HG02981 (cell line): ENCODE results near the gene TRIM24.

Experiments
- ATAC-seq: cut with Tn5 transposase; IDR thresholded peaks from one replicate; pipeline ENCODE4 v1.9.1; 2021; ENCODE audit warnings: mild to moderate bottlenecking, moderate library complexity; ENCODE audit not compliant: unreplicated experiment

TRIM24 gene

GRCh38 chr7:138613630-138614029 lies 153.6 kb downstream of the TRIM24 start:
- ATAC-seq, result no peak

GRCh38 chr7:138616085-138616484 lies 156.0 kb downstream of the TRIM24 start:
- ATAC-seq, result no peak

- ATAC-seq, result no peak
Observed at GRCh38 chr7:138618506-138618905, 158.4 kb downstream of the TRIM24 start.

GRCh38 chr7:138618933-138619332 lies 158.9 kb downstream of the TRIM24 start:
- ATAC-seq, result no peak

GRCh38 chr7:138622841-138623240 lies 162.8 kb downstream of the TRIM24 start:
- ATAC-seq, result no peak

GRCh38 chr7:138625084-138625848 lies 165.2 kb downstream of the TRIM24 start:
- ATAC-seq, result peak; percentile 48

- ATAC-seq, result no peak
Observed at GRCh38 chr7:138625849-138626230, 165.8 kb downstream of the TRIM24 start.

GRCh38 chr7:138626846-138627245 lies 166.8 kb downstream of the TRIM24 start:
- ATAC-seq, result no peak

- no peak for ATAC-seq
Observed at GRCh38 chr7:138627361-138627760, 167.3 kb downstream of the TRIM24 start.

- ATAC-seq, result no peak
Observed at GRCh38 chr7:138630059-138630610, 170.1 kb downstream of the TRIM24 start.

- ATAC-seq, result no peak
Observed at GRCh38 chr7:138632384-138632783, 172.3 kb downstream of the TRIM24 start.

- ATAC-seq, result no peak
Observed at GRCh38 chr7:138632826-138633602, 173.0 kb downstream of the TRIM24 start.
